CD4-positive, alpha-beta T cell treated with Interferon alpha-2 for 1 hour (primary cell): Measurements from ENCODE around the gene XKR7.

ENCODE experiments used
- DNase-seq, 2 donors: peaks; one replicate each; pipeline ENCODE4 v3.0.0-alpha.2; 2020 to 2022

XKR7 gene

DNA sequence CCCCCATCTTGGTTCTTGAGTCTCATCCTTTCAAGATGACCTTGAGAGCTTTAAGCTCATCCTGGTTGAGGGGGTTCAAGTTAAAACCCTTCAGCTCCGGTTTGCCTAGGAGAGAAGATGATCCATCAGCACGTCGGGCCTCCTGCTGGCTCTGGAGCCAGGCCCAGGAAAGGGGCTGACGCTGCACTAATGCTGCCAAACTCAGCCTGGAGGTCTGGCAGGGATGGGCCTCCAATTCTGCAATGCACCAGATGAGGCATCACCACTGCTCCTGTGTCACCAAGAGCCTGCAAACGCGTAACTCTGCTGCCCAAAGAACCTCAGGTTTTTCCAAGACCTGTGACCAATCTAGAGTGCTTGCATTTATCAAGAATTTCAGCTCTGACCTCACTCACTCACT is 22.2 kb upstream of the XKR7 start:
- DNase-seq, result no peak

DNA sequence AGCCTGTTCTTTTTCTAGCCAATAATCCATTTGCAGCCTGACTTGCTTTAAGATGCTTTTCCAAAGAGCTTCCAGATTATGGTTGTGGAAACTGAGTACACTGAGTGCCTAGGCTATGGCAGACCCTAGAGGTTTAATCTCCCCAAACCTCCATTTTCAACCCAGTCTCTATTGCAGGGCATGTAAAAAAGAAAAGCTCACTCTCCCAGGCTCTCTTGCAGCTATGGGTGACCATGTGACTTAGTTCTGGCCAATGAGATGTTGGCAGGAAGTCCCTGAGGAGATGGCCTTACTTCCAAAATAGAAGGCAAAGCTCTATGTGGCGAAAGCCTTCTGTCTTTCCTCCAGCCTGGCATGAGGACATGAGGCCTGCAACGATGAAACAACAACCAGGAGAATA is 19.9 kb upstream of the XKR7 start:
- no peak for DNase-seq

DNA sequence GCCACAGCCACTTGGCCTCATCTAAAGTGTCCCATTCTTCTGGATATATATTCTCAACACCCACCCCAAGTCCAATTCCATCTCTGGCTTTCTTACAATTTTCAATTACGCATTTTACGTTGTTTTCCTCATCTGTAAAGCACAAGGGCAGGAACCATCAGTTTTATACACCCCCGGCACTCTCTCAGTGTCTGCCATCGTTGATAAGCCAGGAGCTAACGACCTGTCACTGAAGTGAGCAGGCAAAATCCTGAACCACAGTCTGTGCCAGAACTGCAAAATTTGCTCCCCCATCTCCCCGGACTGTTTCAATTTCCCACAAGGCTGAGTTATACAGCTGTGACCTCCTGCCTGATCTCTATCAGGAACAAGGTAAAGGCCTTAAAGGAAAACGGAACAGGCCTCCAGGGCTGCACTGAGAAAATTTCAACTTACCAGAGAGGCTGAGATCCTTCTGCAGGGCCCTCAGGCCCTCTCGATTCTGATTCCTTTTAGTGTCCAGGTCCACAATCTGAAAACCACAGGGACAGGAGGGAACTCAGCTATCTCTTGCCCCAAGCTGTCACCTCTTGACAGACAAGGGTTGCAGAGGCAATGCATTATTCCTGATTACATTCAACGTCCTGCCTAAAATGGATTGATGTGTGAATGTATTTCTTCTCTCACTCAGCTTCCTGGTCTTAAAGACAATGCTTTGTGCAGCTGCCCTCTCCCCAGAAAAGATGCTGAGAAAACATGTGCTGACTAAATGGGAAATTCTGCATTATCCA is 17.9 kb upstream of the XKR7 start:
- DNase-seq, result no peak

DNA sequence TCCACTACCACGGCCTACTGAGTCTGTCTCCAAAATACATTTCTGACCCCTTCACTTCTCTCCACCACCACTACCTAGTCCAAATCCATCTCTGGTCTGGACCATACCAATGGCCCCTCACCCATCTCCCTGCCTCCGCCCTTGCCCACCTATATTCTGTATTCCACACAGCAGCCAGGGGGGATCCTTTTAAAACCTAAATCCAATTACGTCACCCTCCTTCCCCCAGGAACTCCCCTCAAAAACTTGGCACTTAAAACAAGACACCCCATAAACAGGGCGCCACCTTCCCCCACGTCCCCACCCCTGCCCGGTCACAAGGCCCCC is 16.8 kb upstream of the XKR7 start:
- DNase-seq, result no peak

DNA sequence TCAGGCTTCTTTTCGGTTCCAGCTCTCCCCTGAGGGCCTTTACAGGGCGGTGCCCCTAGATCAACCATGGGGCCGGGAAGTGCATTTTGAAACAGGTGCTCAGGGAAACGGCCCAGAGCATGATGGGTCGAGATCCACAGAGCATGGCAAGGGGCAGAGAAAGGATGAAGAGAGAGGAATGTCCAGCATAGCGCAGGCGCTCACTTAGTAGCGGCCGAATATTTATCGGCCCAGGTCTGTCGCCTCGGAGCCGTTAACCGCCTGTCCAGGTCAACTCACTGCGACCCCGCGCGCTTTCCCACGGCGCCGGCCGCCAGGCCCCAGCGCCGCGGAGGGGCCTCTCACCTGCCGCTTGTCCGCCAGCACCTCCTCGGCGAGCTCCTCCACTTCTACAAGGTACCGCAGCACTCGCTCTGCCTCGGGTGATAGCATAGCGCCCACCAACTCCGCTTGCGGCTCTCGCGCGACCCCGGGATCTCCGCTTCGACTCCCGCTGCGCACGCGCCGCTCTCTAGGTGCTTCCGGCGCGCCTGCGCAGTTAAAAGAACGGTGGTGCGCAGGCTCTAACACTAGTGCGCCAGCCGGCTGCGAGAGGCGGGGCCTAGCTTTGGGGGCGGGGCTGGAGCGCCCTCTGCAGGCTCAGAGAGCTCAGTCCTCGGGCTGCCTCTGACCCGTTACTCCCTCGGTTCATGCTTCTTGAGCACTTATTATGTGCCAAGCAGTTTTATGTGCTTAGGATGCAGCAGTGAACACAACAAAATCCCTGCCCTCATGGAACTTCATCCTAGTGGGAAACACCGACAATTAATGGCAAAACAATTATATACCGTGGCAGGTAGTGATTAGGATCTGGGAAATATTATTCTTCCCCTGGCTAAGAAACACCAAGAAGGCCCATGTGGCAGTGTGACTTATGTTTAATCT is 16.2 kb upstream of the XKR7 start, which contains the start of gene PDRG1:
TSS of gene PDRG1 (minus strand) at position 517 of the 924 bp plus-strand sequence. CDS start at position 432, 85 bp downstream.
- DNase-seq, result peak; percentile 96 to 97

DNA sequence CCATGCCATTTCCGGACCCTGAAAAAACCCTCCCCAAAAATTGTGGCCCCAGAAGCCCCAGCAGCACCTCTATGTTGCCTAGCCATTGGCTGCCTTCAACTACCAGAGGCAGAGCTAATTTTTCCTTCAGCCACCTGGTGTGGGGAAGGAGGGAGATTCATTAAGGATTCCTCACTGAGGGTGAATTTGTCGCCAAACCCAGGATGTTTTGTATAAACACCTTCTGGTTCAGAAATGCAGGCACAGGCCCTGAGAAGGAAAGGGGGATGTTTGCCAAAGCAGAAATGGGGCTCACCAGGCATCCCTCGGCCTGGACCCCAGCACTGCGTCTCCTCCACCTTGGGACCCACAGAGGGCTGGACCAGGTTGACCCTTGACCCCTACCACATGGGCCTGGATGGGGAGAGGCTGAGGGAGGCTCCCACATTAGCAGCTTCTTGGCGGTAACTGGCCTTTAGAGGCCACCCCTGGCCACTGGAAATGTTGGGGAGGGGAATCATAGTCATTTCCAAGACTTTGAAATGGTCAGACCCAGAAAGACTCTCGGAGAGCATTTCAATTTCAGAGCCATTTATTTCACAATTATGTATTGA is 14.3 kb upstream of the XKR7 start:
- DNase-seq, result no peak

DNA sequence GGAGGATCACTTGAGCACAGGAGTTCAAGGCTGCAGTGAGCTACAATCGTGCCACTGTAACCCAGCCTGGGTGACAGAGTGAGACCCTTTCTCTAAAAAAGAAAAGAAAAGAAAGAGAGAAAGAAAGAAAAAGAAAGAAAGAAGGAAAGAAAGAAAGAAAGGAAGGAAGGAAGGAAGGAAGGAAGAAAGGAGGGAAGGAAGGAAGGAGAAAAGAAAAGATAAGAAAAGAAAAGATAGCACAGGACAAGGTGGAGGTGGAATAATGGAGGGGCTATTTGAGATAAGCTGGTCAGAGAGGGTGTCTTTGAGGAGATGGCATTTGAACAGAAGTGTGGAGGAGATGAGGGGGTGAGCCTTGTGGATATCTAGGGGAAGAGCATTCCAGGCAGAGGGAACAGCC is 13.5 kb upstream of the XKR7 start:
- no peak for DNase-seq

DNA sequence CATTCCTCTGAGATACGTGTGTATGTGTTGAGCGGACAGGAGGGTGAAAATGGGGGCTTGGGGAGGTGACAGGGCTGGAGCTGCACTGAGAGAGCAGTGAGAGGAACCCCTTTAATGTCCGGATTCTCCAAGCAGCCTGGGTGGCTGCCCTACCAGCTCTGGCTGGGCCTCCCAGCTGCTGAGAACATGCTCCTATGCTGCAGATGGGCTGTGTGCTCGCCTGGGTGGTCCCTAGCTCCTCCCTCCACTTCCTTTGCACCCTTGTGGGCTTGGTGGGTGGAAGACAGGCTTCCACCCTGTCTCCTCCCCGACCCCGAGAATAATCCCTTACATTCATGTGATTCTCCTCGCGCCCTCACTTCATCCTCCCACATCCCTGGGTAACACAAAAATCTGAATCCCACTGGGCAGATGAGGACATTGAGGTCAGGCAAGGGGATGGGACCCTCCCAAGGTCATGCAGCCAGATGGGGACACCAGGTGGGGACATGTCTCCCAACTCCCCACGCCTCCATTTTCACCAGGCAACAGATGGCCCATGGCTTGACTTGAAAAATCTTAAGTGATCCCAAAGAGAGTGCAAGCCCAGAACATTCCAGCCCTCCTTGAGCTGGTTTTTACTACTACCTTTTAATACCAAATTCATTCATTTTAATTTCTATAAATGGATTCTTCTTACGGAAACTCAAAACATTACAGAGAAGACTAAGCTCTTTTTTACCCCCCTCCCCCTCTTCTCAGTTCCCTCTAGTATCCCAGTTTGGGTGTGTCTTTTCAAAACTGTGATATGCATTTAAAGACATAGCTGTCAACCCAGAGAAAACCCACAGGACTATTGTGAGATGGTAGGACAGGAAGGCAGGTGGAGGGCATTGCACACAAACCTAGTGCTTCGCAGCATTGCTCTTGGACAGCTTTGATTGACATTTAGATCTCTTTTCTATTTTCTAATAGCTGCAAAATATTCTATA is 11.1 kb upstream of the XKR7 start:
- no peak for DNase-seq

DNA sequence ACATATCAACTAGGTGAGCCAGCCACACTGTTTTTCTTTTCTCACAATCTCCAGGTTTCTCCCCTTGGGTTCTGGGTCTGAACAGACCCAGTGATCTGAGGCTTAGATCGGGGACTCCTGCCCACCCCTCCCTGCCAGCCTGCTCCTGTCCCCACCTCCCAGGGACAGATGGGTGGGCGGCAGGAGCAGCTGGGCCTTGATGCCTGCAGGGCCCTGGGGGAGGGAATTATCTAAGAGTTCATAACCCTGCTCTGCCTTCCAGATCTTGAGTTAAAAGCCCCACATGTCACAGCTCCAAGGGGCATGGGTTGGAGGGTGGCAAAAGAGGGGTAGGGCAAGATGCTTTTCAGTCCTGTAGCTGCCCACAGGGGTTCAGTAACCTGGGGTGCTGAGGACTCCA is 5.2 kb upstream of the XKR7 start:
- no peak for DNase-seq

DNA sequence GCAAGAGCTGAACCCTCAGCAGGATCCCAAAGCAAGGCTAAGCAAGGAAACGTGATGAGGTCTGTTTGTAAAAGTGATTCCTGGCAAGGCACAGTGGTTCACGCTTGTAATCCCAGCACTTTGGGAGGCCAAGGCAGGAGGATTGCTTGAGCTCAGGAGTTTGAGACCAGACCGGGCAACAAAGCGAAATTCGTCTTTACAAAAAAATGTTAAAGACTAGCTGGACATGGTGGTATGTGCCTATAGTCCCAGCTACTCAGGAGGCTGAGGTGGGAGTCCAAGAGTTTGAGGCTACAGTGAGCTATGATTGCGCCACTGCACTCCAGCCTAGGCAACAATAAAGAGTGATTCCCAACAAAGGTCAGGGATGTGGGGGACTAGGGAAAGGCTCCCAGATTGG is 4.1 kb upstream of the XKR7 start:
- DNase-seq, result no peak

DNA sequence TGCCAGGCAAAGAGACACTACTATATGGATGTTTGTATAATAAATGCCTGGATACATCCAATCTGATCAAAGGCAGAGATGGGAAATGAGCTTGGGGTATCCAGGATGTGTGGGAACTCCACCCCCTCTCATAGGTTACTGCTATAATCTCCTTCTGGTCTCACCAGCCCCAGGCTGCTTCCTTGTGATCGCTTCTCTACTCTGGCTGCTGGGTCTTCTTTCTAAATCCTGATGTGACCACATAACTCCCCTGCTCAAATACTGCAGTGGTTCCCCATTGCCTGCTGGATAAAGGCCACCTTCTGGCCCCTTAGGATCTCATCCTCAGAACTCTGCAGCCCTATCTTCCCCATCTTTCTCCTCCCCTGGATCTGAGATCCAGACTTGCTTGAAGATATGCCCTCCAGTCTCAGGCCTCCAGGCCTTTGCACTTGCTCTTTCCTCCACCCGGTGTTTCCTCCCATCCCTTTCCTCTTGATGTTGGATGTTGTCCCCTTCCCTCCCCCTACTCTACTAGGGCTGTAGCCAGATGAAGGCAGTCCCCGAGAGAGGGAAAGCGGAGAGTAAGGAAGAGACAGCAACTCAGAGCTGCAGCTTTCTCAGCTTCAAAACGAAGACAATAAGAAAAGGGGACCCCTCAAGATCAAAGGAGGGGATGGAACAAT is 828 bp upstream of the XKR7 start:
- DNase-seq, result no peak

DNA sequence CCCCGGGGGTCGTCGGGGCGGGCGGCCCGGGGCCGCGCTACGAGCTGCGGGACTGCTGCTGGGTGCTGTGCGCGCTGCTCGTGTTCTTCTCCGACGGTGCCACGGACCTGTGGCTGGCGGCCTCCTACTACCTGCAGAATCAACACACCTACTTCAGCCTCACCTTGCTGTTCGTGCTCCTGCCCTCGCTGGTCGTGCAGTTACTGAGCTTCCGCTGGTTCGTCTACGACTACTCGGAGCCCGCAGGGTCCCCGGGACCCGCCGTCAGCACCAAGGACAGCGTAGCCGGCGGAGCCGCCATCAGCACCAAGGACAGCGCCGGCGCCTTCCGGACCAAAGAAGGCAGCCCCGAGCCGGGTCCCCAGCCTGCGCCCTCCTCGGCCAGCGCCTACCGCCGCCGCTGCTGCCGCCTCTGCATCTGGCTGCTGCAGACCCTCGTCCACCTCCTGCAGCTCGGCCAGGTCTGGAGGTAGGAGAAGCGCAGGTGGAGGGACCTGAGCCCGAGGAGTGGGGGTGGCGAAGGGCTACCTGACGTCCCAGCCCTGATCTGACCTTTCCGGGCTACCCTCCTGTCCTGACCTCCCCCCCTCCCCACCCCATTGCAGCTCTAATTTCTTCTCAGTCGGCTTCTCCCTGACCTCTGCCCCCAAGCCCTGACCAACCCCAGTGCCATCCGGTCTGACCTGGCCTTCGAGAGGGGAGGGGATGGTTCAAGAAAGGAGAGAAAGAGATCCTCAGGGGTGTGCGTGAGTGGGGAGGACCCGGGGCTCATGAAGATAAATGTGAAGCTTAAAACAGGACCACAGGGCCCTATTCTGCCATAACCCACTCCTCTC is 558 bp downstream of the XKR7 start:
- peak; percentile 72 to 82 for DNase-seq

DNA sequence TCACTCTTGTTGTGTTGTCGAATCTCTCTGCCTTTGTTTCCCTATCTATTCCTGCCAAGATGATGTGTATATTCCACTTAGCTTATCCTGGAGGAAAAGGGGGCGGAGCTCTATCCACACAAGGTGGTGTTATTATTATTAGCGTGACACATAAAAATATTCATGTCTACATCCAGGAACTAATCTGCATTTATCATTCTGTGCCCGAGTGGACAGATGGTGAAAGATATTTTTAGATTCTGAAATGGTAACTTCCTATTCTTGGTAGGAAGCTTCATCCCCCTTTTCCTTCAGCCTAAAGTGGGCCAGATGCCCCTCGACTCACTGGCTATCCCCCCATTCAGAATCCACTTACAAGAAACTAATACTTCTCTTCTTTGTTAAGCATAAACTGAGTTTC is 2.0 kb downstream of the XKR7 start:
- no peak for DNase-seq

DNA sequence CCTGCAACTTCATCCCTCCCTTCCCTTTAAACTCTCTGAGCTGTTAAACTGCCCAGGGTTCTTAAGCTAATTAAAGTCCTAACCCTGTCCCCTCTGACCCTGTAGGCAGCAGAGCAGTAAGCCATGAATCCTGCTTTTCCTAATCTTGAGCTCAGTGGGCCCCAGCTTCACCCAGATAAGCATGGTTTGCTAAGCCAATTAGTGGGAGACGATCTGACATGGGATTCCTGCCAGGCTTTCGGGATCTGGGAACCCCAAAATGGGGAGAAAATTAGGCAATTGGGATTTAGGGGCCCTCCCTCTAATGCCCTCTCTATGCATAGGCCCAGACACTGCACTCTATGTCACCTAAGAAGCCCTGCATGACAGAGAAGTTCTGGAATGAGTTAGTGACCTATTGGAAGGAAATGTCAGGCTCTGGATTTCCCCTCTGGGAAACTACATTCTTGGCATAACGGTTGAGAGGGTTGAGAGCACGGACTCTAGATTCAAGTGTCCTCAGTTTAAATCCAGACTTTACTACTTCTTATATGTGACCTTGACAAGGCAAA is 4.6 kb downstream of the XKR7 start:
- DNase-seq, result no peak

DNA sequence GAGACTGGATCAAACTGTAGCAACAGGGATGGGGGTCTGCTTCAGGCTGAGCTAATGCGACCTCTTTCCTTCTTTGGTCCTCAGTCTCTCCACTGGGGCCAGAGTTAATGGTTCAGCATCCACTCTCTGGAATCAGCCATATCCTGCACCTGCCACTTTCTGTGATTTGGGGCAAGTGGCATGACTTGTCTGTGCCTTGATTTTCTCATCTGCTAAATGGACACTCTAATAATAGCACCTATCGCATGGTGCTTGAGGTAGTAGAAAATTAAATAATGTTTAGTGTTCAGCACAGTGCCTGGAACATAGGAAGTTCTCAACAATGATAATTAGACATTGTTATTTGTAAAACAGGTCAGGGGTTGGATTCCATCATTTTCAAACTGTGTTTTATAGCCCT is 6.3 kb downstream of the XKR7 start:
- DNase-seq, result no peak

DNA sequence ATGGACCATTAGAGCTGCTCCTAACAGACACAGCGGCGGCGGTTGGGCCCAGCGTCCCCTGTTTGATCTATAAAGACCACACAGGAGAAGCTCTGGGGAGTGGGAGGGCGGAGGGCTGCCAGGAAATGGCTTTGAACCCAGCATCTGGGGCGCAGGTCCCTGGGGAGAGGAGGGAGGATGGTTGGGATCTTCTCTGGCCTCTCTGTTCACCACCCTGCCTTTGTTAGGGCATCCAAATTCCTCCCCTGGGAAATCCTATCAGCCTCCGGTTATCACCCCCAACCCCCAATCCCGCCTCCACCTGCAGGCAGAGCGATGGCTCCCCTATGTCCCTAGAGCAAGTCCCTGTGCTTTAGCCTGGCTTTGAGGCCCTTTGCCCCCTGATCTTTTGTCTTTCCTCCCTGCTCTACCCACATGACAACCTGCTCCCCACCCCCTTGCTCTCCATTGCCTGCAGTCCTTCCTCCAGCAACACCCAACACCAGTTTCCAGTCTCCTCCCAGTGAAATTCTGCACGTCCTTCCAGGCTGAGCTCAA is 7.1 kb downstream of the XKR7 start:
- no peak for DNase-seq

DNA sequence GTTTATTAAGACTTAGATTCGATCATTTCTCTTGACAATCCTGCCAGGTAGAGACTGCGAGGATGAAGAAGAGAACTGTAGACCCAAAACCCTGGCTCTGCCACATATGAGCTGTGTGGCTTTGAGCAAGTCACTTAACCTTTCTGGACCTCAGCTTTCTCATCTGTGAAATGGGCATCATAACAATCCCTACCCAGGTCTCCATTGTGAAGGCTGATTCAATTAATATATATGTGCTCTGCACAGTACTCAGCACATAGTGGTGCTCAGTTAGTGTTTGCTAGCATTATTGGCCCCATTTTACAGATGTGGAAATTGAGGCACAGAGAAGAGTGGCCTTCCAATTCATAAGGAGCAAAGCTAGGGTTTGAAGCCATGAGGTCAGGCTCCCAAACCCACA is 7.9 kb downstream of the XKR7 start:
- DNase-seq, result no peak

DNA sequence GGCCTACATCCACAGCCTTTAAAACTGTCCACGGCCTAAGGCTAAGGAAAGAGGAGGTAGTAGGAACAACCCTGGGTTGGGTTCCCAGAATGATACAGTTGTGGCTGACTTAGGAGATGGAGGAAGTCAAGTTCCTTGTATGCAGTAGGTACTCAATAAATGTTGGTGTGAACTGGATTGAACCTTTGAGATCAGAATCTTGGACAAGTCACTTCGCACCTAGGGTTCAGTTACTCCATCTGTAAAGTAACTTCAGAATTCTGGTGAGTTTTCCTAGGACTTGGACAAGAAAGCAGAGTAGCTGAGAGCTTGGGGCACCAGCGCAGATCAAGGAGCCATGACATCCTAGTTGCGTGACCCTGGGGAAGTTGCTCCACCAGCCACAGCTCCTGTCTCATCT is 9.1 kb downstream of the XKR7 start:
- no peak for DNase-seq

DNA sequence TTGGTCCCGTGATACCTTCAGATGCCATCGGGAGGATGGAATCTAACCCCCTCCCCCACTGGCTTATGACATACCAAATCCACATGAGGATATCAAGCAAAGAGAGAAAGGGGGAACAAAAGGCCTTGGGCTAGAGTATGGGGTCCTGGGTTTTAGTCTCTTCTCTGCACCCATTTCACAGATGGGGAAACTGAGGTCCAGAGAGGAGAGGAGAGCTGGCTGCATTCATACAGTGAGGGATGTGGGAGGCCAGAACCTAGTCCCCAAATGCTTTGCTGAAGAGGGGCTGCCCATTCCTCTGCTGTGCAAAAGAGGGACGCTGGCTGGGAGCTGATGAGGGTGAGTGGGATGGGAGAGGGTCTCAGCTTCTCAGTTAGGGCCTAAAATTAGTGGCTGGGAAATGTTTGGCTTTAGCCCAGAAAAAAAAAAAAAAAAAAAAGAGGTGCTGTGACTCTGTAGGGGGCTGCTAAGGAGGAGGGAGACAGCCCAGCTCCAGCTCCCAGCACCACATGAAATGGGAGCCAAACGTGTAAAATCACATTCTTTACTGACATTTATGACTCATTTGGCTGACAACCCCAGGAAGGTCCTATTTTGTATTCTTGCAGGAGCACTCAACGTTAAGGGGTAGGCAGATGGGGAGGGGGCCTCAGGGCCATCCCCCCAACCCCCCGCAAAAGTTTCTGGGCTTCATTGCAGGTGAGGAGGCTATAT is 11.9 kb downstream of the XKR7 start:
- DNase-seq, result no peak

DNA sequence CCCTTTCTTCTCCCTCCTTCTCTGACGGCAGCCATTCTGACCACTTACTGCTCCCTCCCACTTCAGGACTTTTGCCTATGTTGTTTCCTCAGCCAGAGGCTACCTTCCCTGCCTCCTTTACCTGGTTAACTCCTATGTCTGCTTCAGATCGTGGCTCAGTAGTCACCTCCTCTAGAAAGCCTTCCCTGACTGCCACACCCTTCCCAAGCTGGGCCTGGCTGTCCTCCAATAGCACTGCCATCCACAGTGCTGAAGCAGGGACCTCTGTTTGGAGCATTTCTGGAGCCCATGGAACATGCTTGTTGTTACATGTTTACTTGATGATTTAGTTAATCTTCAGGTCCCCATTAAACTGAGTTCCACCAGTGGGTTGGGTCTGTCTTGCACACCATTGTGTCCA is 13.8 kb downstream of the XKR7 start:
- no peak for DNase-seq
